ENCODE measurements around the gene PKP4.

- no peak for TF ChIP-seq EZH2 (IDR thresholded peaks at IDR 0.05; ENCODE audit: borderline replicate concordance, insufficient read depth, low read depth, low read length, poor library complexity, severe bottlenecking)
- no peak for TF ChIP-seq CTCF (IDR thresholded peaks at IDR 0.05)
Measured at GRCh38 chr2:158716921-158717320, 260.2 kb downstream of the PKP4 start.
